WTC11 (cell line): ENCODE data around the gene SLC9A9. TPM values are rescaled to one million over a fixed set of nuclear protein-coding genes. Genes with fewer than 3 reads are reported as not detected.

Experiments used
- ATAC-seq: fragments of 200-7000 bp; cut with Tn5 transposase; 2 replicates; pipeline ENCODE4 v1.10.0; 2021; ENCODE audit warnings: mild to moderate bottlenecking, moderate library complexity
- CTCF ChIA-PET: fragments of 300-600 bp; sonication (Branson Sonifier 250); formaldehyde crosslinking; loops from one replicate; lab custom pipeline; 2021; ENCODE audit warnings: antibody characterized with exemption; lab: Charles Lee
- POLR2A ChIA-PET: fragments of 350-600 bp; sonication (Branson Sonifier 250); formaldehyde crosslinking; loops from one replicate; lab custom pipeline; 2021; ENCODE audit warnings: antibody characterized with exemption; lab: Charles Lee
- DNase-seq: peaks from one replicate; pipeline ENCODE4 v3.0.0; 2021; ENCODE audit warnings: low spot score
- H3K27ac Mint-ChIP-seq: 2 replicates; pipeline ENCODE4 v1.8.0; 2021; ENCODE audit warnings: mixed read lengths
- H3K27me3 Mint-ChIP-seq: 2 replicates; pipeline ENCODE4 v1.8.0; 2021; ENCODE audit warnings: low read depth, mild to moderate bottlenecking, moderate library complexity, mixed read lengths
- H3K36me3 Mint-ChIP-seq: 2 replicates; pipeline ENCODE4 v1.8.0; 2021; ENCODE audit warnings: mixed read lengths
- H3K4me1 Mint-ChIP-seq: 2 replicates; pipeline ENCODE4 v1.8.0; 2022; ENCODE audit warnings: mixed read lengths
- H3K4me3 Mint-ChIP-seq: 2 replicates; pipeline ENCODE4 v1.8.0; 2021; ENCODE audit warnings: mild to moderate bottlenecking, moderate library complexity, mixed read lengths
- H3K9me3 Mint-ChIP-seq: 2 replicates; pipeline ENCODE4 v1.8.0; 2021; ENCODE audit warnings: mixed read lengths
- CBFB ChIP-seq: sonication (generic); formaldehyde crosslinking; IDR thresholded peaks from 2 replicates; pipeline ENCODE4 v1.8.1; 2022; ENCODE audit warnings: mild to moderate bottlenecking, low read depth, missing genetic modification reagents
- CREM ChIP-seq: sonication (generic); formaldehyde crosslinking; IDR thresholded peaks from 2 replicates; pipeline ENCODE4 v1.8.1; 2022; ENCODE audit warnings: mild to moderate bottlenecking, missing genetic modification reagents, moderate library complexity
- ELF4 ChIP-seq: sonication (generic); formaldehyde crosslinking; IDR thresholded peaks from 2 replicates; pipeline ENCODE4 v1.8.1; 2022; ENCODE audit warnings: low read depth, mild to moderate bottlenecking, moderate library complexity, missing genetic modification reagents
- FOXK1 ChIP-seq: sonication (generic); formaldehyde crosslinking; IDR thresholded peaks from 2 replicates; pipeline ENCODE4 v1.8.0; 2022; ENCODE audit warnings: mild to moderate bottlenecking, moderate library complexity, missing genetic modification reagents
- GABPB1 ChIP-seq: sonication (generic); formaldehyde crosslinking; IDR thresholded peaks from 2 replicates; pipeline ENCODE4 v1.8.1; 2023; ENCODE audit warnings: mild to moderate bottlenecking, missing genetic modification reagents
- JAZF1 ChIP-seq: fragments of 250-450 bp; sonication (Bioruptor Pico); IDR thresholded peaks from 2 replicates; pipeline ENCODE4 v1.9.0; 2021; ENCODE audit warnings: moderate library complexity, mild to moderate bottlenecking, inconsistent platforms
- NFYB ChIP-seq: sonication (generic); formaldehyde crosslinking; conservative IDR thresholded peaks from 2 replicates; pipeline ENCODE4 v1.8.0; 2022; ENCODE audit warnings: low read depth, missing genetic modification reagents
- NR1H2 ChIP-seq: sonication (generic); formaldehyde crosslinking; IDR thresholded peaks from 2 replicates; pipeline ENCODE4 v1.9.0; 2021; ENCODE audit warnings: mild to moderate bottlenecking, moderate library complexity, missing genetic modification reagents
- RORB ChIP-seq: fragments of 250-450 bp; sonication (Bioruptor Pico); IDR thresholded peaks from 2 replicates; pipeline ENCODE4 v1.9.0; 2021; ENCODE audit warnings: mild to moderate bottlenecking
- SOX15 ChIP-seq: fragments of 250-450 bp; sonication (Bioruptor Pico); IDR thresholded peaks from 2 replicates; pipeline ENCODE4 v1.9.0; 2021; ENCODE audit warnings: mild to moderate bottlenecking
- SP1 ChIP-seq: sonication (generic); formaldehyde crosslinking; conservative IDR thresholded peaks from 2 replicates; pipeline ENCODE4 v1.8.1; 2022; ENCODE audit warnings: missing genetic modification reagents
- TCF7 ChIP-seq: sonication (generic); formaldehyde crosslinking; IDR thresholded peaks from 2 replicates; pipeline ENCODE4 v1.8.0; 2022; ENCODE audit warnings: mild to moderate bottlenecking, low read depth, missing genetic modification reagents, moderate library complexity
- ZNF232 ChIP-seq: sonication (generic); formaldehyde crosslinking; IDR thresholded peaks from 2 replicates; pipeline ENCODE4 v1.8.0; 2022; ENCODE audit warnings: mild to moderate bottlenecking, missing genetic modification reagents
- ZNF263 ChIP-seq: sonication (generic); formaldehyde crosslinking; IDR thresholded peaks from 2 replicates; pipeline ENCODE4 v1.8.1; 2022; ENCODE audit warnings: low read depth, mild to moderate bottlenecking, moderate library complexity, missing genetic modification reagents
- ZNF396 ChIP-seq: fragments of 250-450 bp; sonication (Bioruptor Pico); IDR thresholded peaks from 2 replicates; pipeline ENCODE4 v1.8.0; 2021; ENCODE audit warnings: mild to moderate bottlenecking, moderate library complexity, borderline replicate concordance
- ZNF423 ChIP-seq: fragments of 250-450 bp; sonication (Bioruptor Pico); IDR thresholded peaks from 2 replicates; pipeline ENCODE4 v2.1.2; 2022; ENCODE audit warnings: mild to moderate bottlenecking, moderate library complexity
- total RNA-seq: library from RNA; stranded (reverse); gene quantifications from 3 replicates; pipeline ENCODE4 v1.2.3, GENCODE V29; 2021
- TF ChIP-seq, protein P1 (sequence below): sonication (generic); formaldehyde crosslinking; IDR thresholded peaks from 2 replicates; pipeline ENCODE4 v1.8.0; 2023; ENCODE audit warnings: missing genetic modification reagents, mild to moderate bottlenecking, borderline replicate concordance
- TF ChIP-seq, protein P2 (sequence below): sonication (generic); formaldehyde crosslinking; IDR thresholded peaks from 2 replicates; pipeline ENCODE4 v1.8.0; 2023; ENCODE audit warnings: missing genetic modification reagents
- TF ChIP-seq, protein P3 (sequence below): sonication (generic); formaldehyde crosslinking; IDR thresholded peaks from 2 replicates; pipeline ENCODE4 v1.8.0; 2022; ENCODE audit warnings: mild to moderate bottlenecking, missing genetic modification reagents
- TF ChIP-seq, protein P4 (sequence below): sonication (generic); formaldehyde crosslinking; IDR thresholded peaks from 2 replicates; pipeline ENCODE4 v1.8.1; 2022; ENCODE audit warnings: low read depth, mild to moderate bottlenecking, moderate library complexity, missing genetic modification reagents, borderline replicate concordance
- TF ChIP-seq, protein P5 (sequence below): sonication (generic); formaldehyde crosslinking; IDR thresholded peaks from 2 replicates; pipeline ENCODE4 v1.8.1; 2022; ENCODE audit warnings: mild to moderate bottlenecking, moderate library complexity, missing genetic modification reagents
- TF ChIP-seq, protein P6 (sequence below): sonication (generic); formaldehyde crosslinking; IDR thresholded peaks from 2 replicates; pipeline ENCODE4 v1.8.1; 2022; ENCODE audit warnings: low read depth, missing genetic modification reagents, borderline replicate concordance
- TF ChIP-seq, protein P7 (sequence below): fragments of 250-450 bp; sonication (Bioruptor Pico); IDR thresholded peaks from 2 replicates; pipeline ENCODE4 v2.1.2; 2022; ENCODE audit warnings: mild to moderate bottlenecking, moderate library complexity

SLC9A9 gene
- total RNA-seq, 1 experiment from 2014 or later: 1.2 TPM

DNA sequence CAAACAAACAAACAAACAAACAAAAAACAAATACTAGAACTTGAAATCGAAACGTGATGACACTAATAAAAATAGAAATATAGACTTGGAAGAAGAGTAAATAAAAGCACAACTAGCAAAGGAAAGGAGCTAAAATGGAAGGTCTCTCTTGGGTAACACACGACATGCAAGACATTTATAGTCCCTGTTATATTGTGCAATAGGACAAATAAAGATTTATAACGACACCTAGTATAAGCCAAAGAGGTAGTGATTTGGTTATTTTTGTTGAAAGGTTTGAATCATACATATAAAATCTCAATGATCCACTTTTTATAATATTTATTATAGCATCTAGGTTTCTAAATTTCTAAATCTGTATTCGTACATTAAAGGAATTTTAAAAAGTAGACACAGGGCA is 379.1 kb downstream of the SLC9A9 start:
- H3K36me3 Mint-ChIP-seq: no peaks in the 10 kb centered on the region
- no peak overlapping the region for H3K27ac Mint-ChIP-seq
- ATAC-seq (no peak), DNase-seq (no peak)
- H3K4me1 Mint-ChIP-seq: peaks cover 20% of the 10 kb centered on the region
- H3K9me3 Mint-ChIP-seq: no peaks in the 10 kb centered on the region
- CTCF ChIA-PET: interaction anchor here (1.5 to 1.7 kb wide), 2 partner anchors 36 to 205 kb away, joined by 3 to 4 read pairs; no protein-coding TSS in a partner anchor
- POLR2A ChIA-PET: no interaction called here
- no peak overlapping the region for H3K4me3 Mint-ChIP-seq
- TF ChIP-seq TCF7 (no peak), RORB (CRISPR knock-in tag) (no peak)
- H3K27me3 Mint-ChIP-seq: no peaks in the 10 kb centered on the region; the same call in 1 of the 2 replicates

DNA sequence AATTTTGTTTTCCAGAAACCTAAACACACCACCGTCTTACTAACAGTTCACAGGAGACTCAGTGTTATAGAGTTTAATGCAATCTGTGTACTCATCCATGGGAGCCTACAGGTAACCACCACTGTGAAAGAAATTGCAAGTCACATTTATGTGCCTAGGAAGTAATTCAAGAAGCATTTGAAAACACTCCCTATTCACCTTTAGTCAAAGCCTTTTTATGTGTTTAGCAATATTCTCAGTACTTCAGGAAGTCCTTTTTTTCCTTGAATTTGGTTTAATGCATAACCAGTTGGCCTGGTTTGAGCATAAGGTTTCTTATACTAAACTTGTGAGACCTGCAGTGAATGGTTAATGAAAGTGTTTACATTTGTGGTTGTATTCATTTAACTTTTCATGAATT is 382.6 kb downstream of the SLC9A9 start:
- H3K4me1 Mint-ChIP-seq: peaks cover 20% of the 10 kb centered on the region
- TF ChIP-seq, protein P1, sequence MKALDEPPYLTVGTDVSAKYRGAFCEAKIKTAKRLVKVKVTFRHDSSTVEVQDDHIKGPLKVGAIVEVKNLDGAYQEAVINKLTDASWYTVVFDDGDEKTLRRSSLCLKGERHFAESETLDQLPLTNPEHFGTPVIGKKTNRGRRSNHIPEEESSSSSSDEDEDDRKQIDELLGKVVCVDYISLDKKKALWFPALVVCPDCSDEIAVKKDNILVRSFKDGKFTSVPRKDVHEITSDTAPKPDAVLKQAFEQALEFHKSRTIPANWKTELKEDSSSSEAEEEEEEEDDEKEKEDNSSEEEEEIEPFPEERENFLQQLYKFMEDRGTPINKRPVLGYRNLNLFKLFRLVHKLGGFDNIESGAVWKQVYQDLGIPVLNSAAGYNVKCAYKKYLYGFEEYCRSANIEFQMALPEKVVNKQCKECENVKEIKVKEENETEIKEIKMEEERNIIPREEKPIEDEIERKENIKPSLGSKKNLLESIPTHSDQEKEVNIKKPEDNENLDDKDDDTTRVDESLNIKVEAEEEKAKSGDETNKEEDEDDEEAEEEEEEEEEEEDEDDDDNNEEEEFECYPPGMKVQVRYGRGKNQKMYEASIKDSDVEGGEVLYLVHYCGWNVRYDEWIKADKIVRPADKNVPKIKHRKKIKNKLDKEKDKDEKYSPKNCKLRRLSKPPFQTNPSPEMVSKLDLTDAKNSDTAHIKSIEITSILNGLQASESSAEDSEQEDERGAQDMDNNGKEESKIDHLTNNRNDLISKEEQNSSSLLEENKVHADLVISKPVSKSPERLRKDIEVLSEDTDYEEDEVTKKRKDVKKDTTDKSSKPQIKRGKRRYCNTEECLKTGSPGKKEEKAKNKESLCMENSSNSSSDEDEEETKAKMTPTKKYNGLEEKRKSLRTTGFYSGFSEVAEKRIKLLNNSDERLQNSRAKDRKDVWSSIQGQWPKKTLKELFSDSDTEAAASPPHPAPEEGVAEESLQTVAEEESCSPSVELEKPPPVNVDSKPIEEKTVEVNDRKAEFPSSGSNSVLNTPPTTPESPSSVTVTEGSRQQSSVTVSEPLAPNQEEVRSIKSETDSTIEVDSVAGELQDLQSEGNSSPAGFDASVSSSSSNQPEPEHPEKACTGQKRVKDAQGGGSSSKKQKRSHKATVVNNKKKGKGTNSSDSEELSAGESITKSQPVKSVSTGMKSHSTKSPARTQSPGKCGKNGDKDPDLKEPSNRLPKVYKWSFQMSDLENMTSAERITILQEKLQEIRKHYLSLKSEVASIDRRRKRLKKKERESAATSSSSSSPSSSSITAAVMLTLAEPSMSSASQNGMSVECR: no peak
- TF ChIP-seq ZNF263 (CRISPR knock-in tag): no peak
- no peak for TF ChIP-seq ZNF423 (CRISPR knock-in tag)
- TF ChIP-seq, protein P2, sequence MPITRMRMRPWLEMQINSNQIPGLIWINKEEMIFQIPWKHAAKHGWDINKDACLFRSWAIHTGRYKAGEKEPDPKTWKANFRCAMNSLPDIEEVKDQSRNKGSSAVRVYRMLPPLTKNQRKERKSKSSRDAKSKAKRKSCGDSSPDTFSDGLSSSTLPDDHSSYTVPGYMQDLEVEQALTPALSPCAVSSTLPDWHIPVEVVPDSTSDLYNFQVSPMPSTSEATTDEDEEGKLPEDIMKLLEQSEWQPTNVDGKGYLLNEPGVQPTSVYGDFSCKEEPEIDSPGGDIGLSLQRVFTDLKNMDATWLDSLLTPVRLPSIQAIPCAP (CRISPR knock-in tag): no peak
- TF ChIP-seq ZNF232 (CRISPR knock-in tag): no peak
- TF ChIP-seq SP1 (CRISPR knock-in tag): no peak
- TF ChIP-seq, protein P3, sequence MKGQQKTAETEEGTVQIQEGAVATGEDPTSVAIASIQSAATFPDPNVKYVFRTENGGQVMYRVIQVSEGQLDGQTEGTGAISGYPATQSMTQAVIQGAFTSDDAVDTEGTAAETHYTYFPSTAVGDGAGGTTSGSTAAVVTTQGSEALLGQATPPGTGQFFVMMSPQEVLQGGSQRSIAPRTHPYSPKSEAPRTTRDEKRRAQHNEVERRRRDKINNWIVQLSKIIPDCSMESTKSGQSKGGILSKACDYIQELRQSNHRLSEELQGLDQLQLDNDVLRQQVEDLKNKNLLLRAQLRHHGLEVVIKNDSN: no peak
- TF ChIP-seq CREM (CRISPR knock-in tag): no peak
- TF ChIP-seq NR1H2 (CRISPR knock-in tag): no peak
- TF ChIP-seq ZNF396: no peak
- no peak overlapping the region for H3K4me3 Mint-ChIP-seq
- ATAC-seq (no peak), DNase-seq (no peak)
- H3K27ac Mint-ChIP-seq: no peak overlapping the region
- CTCF ChIA-PET: no interaction called here
- H3K9me3 Mint-ChIP-seq: no peaks in the 10 kb centered on the region
- POLR2A ChIA-PET: no interaction called here
- no peaks in the 10 kb centered on the region for H3K27me3 Mint-ChIP-seq
- no peaks in the 10 kb centered on the region for H3K36me3 Mint-ChIP-seq

DNA sequence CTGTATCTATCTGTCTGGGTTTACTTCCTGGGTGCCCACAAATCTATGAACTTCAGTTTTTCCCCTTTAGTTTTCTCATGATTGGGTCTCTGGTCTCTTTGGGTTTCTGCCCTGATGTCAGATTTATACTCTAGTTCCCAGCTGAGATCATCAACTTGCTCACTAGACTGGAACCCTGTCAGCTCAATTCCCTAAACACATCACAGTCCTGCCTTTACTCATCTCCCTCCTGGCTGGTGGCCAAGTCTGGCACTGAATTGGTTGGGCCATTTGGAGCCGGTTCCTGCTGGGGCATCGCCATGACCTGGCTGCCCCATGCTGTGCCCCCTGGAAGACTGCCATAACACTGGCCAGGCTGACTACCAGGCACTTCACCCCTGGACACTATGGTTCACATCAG is 383.4 kb downstream of the SLC9A9 start:
- Mint-ChIP-seq H3K36me3 (no peaks in the 10 kb centered on the region), H3K4me3 (no peak overlapping the region), H3K4me1 (peaks cover 18% of the 10 kb centered on the region), H3K27me3 (no peaks in the 10 kb centered on the region)
- no peak for DNase-seq
- POLR2A ChIA-PET: no interaction called here
- CTCF ChIA-PET: no interaction called here
- no peak for ATAC-seq
- TF ChIP-seq ELF4 (CRISPR knock-in tag) (no peak), CBFB (CRISPR knock-in tag) (no peak), ZNF232 (CRISPR knock-in tag) (no peak), FOXK1 (CRISPR knock-in tag) (no peak), NFYB (no peak), JAZF1 (CRISPR knock-in tag) (no peak), ZNF423 (CRISPR knock-in tag) (no peak), GABPB1 (CRISPR knock-in tag) (no peak), NR1H2 (CRISPR knock-in tag) (no peak), SOX15 (CRISPR knock-in tag) (no peak)
- TF ChIP-seq, protein P4, sequence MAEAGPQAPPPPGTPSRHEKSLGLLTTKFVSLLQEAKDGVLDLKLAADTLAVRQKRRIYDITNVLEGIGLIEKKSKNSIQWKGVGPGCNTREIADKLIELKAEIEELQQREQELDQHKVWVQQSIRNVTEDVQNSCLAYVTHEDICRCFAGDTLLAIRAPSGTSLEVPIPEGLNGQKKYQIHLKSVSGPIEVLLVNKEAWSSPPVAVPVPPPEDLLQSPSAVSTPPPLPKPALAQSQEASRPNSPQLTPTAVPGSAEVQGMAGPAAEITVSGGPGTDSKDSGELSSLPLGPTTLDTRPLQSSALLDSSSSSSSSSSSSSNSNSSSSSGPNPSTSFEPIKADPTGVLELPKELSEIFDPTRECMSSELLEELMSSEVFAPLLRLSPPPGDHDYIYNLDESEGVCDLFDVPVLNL (CRISPR knock-in tag): no peak
- TF ChIP-seq, protein P5, sequence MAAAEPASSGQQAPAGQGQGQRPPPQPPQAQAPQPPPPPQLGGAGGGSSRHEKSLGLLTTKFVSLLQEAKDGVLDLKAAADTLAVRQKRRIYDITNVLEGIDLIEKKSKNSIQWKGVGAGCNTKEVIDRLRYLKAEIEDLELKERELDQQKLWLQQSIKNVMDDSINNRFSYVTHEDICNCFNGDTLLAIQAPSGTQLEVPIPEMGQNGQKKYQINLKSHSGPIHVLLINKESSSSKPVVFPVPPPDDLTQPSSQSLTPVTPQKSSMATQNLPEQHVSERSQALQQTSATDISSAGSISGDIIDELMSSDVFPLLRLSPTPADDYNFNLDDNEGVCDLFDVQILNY (CRISPR knock-in tag): no peak
- TF ChIP-seq, protein P6, sequence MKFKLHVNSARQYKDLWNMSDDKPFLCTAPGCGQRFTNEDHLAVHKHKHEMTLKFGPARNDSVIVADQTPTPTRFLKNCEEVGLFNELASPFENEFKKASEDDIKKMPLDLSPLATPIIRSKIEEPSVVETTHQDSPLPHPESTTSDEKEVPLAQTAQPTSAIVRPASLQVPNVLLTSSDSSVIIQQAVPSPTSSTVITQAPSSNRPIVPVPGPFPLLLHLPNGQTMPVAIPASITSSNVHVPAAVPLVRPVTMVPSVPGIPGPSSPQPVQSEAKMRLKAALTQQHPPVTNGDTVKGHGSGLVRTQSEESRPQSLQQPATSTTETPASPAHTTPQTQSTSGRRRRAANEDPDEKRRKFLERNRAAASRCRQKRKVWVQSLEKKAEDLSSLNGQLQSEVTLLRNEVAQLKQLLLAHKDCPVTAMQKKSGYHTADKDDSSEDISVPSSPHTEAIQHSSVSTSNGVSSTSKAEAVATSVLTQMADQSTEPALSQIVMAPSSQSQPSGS: no peak
- TF ChIP-seq, protein P7, sequence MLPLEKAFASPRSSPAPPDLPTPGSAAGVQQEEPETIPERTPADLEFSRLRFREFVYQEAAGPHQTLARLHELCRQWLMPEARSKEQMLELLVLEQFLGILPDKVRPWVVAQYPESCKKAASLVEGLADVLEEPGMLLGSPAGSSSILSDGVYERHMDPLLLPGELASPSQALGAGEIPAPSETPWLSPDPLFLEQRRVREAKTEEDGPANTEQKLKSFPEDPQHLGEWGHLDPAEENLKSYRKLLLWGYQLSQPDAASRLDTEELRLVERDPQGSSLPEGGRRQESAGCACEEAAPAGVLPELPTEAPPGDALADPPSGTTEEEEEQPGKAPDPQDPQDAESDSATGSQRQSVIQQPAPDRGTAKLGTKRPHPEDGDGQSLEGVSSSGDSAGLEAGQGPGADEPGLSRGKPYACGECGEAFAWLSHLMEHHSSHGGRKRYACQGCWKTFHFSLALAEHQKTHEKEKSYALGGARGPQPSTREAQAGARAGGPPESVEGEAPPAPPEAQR: no peak
- TF ChIP-seq, all 79 proteins: peak for 0
- H3K27ac Mint-ChIP-seq: no peak overlapping the region
- no peaks in the 10 kb centered on the region for H3K9me3 Mint-ChIP-seq
